NCI-H146 treated with DMSO at 0.1 percent for 48 hours (cell line): ENCODE measurements around the gene DAB2.

Experiments
- DNase-seq: peaks from one replicate; lab custom pipeline; 2025; ENCODE audit not compliant: unreplicated experiment; lab: John Stamatoyannopoulos, UW

The DAB2 gene

GRCh38 chr5:39424736-39425637, at the start of gene DAB2:
Gene DAB2 (minus strand): TSS chr5:39424980. CDS start chr5:39394320, 30,660 bp downstream.
- DNase-seq: no peak

- DNase-seq: no peak
Measured at GRCh38 chr5:39473156-39473775, 48.5 kb upstream of the DAB2 start.

- DNase-seq: no peak
Measured at GRCh38 chr5:39471836-39472508, 47.2 kb upstream of the DAB2 start.

GRCh38 chr5:39470811-39471210, 46.0 kb upstream of the DAB2 start:
- DNase-seq: no peak

- DNase-seq: no peak
Measured at GRCh38 chr5:39469777-39470415, 45.1 kb upstream of the DAB2 start.

- no peak for DNase-seq
Measured at GRCh38 chr5:39469176-39469575, 44.4 kb upstream of the DAB2 start.

DNA sequence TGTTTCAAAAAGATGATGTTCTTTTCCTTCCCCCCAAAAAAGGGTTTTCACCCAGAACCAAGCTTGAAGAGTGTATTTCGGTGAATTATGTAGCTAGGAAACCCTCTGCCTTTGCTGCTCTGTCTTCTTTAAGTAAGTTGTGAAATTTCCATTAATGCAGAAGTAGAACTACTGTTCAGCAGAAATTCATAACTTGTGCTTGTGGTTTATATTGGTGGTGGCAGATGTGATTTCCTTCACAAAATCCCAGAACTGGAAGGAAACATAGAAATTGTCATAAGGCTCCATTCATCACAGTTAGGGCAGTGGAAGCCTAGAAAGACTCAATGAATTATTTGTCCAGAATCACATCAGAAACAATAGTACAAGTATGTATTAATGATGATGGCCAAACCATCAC, 42.1 kb upstream of the DAB2 start:
- DNase-seq: no peak

GRCh38 chr5:39465843-39466242, 41.1 kb upstream of the DAB2 start:
- no peak for DNase-seq

DNA sequence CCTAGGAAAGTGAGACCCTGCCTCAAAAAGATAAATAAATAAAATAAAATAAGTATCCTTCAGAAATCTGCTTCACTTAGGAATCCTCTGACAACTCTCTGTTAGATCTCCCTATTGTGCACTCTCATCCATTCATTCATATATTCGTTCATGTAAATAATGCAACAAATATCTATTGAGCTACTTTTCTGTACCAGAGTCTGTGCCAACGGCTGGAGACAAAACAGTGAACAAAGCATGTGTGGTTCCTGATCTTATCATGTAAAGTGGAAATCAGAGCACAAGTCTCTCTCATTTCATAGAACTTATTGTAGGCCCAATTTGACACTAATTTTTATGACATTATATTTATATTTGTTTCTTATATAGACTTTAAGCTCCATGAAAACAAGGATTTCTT, 40.3 kb upstream of the DAB2 start:
- no peak for DNase-seq

- no peak for DNase-seq
Measured at GRCh38 chr5:39464088-39464487, 39.3 kb upstream of the DAB2 start.

- DNase-seq: no peak
Measured at GRCh38 chr5:39462211-39462610, 37.4 kb upstream of the DAB2 start.

DNA sequence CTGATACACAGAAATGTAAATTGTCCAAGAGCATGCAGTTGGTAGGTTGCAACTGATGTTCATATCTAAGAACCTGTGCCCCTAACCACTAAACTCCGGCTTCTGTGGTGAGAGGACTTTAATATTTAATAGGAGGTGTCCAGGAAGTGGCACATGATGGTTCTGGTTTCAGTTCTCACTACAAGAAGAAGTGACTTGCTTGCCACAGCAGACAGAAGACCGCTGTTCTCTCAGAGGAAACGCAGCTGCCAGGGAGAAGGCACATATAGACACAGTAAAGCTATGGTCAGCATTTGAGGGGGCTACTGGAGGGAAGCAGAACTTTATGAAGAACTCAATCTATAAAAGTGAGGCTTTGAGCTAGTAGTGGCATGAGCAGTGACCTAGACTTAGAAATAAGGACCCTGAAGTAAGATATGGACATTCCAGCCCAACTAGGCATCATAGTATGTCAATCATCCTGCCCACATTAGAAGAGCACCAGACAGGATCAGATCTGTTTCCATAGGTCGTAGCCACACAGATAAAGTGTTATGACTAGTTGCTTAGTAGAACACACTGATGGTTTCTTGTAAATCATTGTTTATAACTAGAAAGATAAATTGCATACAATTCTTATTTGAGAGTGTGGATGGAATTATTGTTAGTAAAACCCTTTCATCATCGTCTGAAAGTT, 36.4 kb upstream of the DAB2 start:
- no peak for DNase-seq

DNA sequence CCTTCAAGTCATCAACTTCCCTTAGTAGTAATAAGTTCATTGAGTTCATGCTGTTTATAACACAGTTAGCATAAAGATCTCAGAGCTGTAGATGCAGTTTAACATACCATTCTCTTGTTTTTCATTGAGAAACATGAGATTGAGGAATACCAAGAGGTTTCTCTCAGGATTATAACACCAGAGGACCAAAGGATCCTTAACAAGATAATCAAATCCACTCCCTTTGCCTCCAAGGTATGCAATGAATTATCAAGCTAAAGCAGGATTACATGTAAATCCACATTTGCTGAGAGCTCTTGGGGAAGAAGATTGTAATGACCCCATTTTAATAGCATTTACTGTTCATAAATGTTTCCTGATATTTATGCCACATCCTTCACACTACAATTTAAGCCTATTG, 35.1 kb upstream of the DAB2 start:
- DNase-seq: no peak

DNA sequence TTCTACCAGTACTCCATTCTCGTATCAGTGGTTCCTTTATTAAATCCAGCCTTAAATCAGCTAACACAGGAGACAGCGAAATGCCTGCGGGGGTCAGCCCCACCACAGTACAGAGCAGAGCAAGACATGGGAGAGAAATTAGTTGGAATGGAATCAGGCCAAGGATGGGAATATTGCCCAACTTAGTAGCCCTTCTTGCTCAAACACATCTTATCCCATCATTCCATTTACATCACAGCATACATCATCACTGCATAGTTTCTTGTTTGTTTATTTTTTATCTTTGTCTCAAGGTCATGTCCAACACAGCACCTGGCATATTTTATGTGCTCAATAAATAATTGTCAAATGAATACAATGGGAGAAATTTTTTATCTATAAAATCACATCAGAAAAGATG, 34.3 kb upstream of the DAB2 start:
- DNase-seq: no peak

GRCh38 chr5:39455645-39456044, 30.9 kb upstream of the DAB2 start:
- no peak for DNase-seq

DNA sequence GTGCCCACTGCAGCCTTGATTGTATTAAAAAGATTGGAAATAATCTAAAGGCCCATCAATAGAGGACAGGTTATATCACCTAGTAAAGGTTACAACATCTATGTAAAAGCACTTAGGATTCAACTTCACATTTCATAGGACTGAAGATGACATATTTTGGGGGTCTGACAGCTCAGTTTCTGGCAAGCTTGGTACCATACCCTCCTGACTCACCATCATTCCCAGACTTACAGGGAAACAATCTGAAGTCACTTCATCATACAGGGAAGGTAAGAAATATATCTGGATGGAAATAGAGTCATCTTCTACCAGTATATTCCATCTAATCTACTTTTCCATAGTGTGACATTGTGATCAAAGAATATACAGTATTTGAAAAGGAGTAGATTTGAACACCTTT, 28.8 kb upstream of the DAB2 start:
- no peak for DNase-seq

- no peak for DNase-seq
Measured at GRCh38 chr5:39452846-39453245, 28.1 kb upstream of the DAB2 start.

GRCh38 chr5:39451276-39451941, 26.6 kb upstream of the DAB2 start:
- no peak for DNase-seq

DNA sequence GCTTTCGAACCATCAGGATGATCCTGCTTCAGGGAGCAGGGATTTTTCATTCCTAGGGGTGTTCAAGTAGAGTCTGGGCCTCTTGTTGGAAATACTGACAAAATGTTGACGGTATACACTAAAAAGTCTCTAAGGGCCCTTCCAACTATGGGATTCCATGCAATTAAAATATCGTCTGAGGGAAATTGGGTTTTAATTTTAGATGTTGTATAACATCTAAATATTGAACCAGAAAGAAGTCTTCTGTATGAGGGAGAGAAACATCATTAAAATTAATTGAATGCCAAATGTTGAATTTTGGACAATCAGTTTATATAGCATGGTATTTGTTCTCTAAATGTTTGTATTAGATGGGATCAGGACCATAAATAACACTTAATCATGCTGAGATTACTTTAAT, 25.7 kb upstream of the DAB2 start:
- DNase-seq: no peak

DNA sequence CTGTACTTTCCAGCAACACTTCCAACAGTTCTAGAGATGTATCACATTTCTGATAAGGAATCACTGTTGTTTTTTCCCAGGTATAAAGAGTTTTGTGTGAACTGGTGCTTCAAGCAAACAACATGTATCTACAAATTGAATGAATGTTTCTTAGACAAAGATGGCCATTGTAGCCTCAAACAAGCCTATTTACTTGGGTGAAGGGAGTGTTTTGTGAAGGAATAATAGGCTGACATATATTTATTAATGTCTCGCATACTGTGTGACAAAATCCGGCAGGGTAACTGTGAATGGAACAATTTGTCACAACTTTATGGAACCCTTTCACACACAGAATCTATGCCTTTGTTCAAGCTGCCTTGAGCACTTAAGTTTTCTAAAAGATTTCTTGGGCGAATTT, 24.8 kb upstream of the DAB2 start:
- DNase-seq: no peak
